Measurements from ENCODE around the gene DPH7. TPM values are rescaled to one million over a fixed set of nuclear protein-coding genes. Genes with fewer than 3 reads are reported as not detected.

The DPH7 gene
- total RNA-seq, 1 donor from 2014 or later, result 37.6 TPM

DNA sequence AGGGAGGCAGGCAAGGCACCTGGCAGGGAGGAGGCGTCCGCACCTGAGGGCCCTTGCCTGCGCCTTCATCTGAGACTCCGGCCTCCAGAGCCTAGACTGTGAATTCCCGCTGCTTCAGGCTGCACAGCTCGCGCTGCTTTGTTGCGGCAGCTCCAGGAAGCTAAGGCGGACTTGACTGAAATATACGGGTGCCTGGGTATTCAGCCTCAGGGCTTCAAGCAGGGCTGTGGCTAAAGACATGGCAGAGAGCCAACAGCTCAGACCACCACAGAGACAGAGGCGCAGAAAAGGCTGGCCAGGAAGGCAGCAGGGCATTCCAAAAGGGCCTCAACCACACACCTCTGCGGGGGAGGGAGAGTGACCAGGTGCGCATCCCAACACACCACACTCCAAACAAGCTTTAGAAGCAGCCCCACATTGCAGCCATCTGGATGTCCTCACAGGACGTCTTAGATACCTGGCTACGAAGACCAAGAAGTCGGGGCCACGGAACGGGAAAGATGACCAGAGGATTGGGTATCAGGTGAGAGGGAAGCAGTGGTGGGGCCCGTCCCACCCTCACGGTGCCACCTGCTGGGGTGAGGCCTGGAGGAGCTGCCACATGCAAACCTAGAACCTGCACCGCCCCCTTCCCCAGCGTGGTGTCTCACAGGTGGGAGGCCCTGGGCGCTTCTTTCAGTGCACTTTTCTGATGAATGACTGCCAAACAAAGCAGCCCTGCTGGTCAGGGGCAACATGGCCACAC, 1.7 kb upstream of the DPH7 start:
- Histone ChIP-seq H4K20me1 (ENCODE audit: low read depth) (peaks cover 60% of the 10 kb centered on the region), H3K27me3 (no peaks in the 10 kb centered on the region), H3K4me3 (no peak overlapping the region), H3F3A (ENCODE audit: low read depth) (peaks cover 15% of the 10 kb centered on the region), H2AFZ (replicated peaks) (no peak overlapping the region), H3K27ac (no peak overlapping the region), H3K9ac (no peak overlapping the region), H3K79me2 (ENCODE audit: low read depth) (peaks cover 31% of the 10 kb centered on the region), H3K9me3 (ENCODE audit: low read depth) (no peaks in the 10 kb centered on the region), H3K36me3 (no peaks in the 10 kb centered on the region), H3K4me2 (no peak overlapping the region), H3K4me1 (peaks cover 16% of the 10 kb centered on the region)
- H3K36me3 Mint-ChIP-seq, result peaks cover 24% of the 10 kb centered on the region
- no peaks in the 10 kb centered on the region for H3K9me3 Mint-ChIP-seq
- no peak overlapping the region for H3K27ac Mint-ChIP-seq
- TF ChIP-seq, protein P1, sequence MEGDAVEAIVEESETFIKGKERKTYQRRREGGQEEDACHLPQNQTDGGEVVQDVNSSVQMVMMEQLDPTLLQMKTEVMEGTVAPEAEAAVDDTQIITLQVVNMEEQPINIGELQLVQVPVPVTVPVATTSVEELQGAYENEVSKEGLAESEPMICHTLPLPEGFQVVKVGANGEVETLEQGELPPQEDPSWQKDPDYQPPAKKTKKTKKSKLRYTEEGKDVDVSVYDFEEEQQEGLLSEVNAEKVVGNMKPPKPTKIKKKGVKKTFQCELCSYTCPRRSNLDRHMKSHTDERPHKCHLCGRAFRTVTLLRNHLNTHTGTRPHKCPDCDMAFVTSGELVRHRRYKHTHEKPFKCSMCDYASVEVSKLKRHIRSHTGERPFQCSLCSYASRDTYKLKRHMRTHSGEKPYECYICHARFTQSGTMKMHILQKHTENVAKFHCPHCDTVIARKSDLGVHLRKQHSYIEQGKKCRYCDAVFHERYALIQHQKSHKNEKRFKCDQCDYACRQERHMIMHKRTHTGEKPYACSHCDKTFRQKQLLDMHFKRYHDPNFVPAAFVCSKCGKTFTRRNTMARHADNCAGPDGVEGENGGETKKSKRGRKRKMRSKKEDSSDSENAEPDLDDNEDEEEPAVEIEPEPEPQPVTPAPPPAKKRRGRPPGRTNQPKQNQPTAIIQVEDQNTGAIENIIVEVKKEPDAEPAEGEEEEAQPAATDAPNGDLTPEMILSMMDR (IDR thresholded peaks at IDR 0.05), result no peak
- no peak for TF ChIP-seq EZH2phosphoT487 (IDR thresholded peaks at IDR 0.05)
- TF ChIP-seq EZH2 (IDR thresholded peaks at IDR 0.05), result no peak
- no peak for DNase-seq (ENCODE audit: low spot score)
- H3K27me3 Mint-ChIP-seq (ENCODE audit: insufficient read depth, low read depth), result peaks cover 10% of the 10 kb centered on the region
- no peak overlapping the region for H3K4me3 Mint-ChIP-seq
- peaks cover 24% of the 10 kb centered on the region for H3K4me1 Mint-ChIP-seq

DNA sequence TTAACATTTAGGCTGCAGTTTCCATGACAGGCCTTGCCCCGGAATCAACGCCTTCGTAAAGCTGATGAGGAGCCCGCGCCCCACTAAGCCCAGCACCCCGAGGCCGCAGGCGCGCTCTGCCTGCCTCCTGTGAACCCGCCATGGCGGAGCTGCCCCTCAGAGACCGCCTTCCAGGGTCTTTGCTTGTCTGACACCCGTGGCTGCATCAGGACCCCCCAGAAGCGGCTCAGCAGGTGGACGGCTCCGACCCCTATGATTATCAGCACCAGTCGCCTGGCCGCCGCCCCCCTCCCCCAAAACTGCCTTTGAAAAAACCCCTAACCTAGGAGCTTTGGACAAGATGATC, 507 bp upstream of the DPH7 start:
- H4K20me1 ChIP-seq (ENCODE audit: low read depth), result peaks cover 54% of the 10 kb centered on the region
- TF ChIP-seq EZH2 (IDR thresholded peaks at IDR 0.05) (no peak), EZH2phosphoT487 (IDR thresholded peaks at IDR 0.05) (no peak)
- TF ChIP-seq, protein P1 (IDR thresholded peaks at IDR 0.05), result no peak
- Mint-ChIP-seq H3K27ac (no peak overlapping the region), H3K36me3 (peaks cover 29% of the 10 kb centered on the region), H3K27me3 (ENCODE audit: insufficient read depth, low read depth) (peaks cover 12% of the 10 kb centered on the region), H3K4me1 (peaks cover 24% of the 10 kb centered on the region), H3K9me3 (no peaks in the 10 kb centered on the region), H3K4me3 (peak overlapping the region; percentile 91)
- H3F3A ChIP-seq (ENCODE audit: low read depth), result peaks cover 15% of the 10 kb centered on the region
- no peaks in the 10 kb centered on the region for H3K36me3 ChIP-seq
- H3K9ac ChIP-seq, result no peak overlapping the region
- H3K27me3 ChIP-seq, result no peaks in the 10 kb centered on the region
- no peaks in the 10 kb centered on the region for H3K9me3 ChIP-seq (ENCODE audit: low read depth)
- DNase-seq (ENCODE audit: low spot score), result no peak
- peaks cover 16% of the 10 kb centered on the region for H3K4me1 ChIP-seq
- peak overlapping the region; percentile 52 for H2AFZ ChIP-seq (replicated peaks)
- peak overlapping the region; percentile 98 for H3K4me2 ChIP-seq
- H3K79me2 ChIP-seq (ENCODE audit: low read depth), result peaks cover 34% of the 10 kb centered on the region
- peak overlapping the region; percentile 36 for H3K27ac ChIP-seq
- H3K4me3 ChIP-seq, result peak overlapping the region; percentile 71

DNA sequence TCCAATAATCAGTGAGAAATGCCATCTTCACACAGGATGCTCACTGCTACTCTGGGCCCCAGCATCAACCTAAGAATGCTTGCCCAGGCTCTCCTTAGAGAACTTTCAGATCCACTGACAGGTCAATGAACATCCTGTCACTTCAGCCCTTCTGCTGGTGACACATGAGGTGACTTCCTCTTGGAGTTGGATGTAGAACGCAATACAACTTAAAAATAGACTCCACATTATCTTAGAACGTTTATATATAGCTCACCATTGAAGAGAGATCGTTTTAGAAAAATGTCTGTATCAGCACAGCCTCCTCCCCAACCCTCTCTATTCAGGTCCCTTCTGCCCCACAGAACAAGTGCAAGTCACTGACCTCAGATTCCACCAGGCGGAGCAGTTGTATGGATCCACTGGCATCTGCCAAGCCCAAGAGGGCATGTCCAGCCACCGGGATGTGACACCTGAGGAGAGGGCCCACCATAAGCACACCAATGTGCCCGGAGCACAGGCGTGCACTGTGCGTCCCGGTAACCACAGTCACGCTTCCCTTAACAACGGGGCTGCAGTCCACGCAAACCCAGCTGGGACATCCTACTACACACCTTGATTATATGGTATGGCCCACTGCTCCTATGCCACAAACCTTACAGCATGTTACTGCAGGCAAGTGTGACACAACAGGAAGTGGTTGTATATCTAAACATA, 2.9 kb downstream of the DPH7 start:
- Histone ChIP-seq H3K27ac (no peak overlapping the region), H2AFZ (replicated peaks) (no peak overlapping the region), H3K9ac (no peak overlapping the region), H3K27me3 (no peaks in the 10 kb centered on the region), H4K20me1 (ENCODE audit: low read depth) (peaks cover 28% of the 10 kb centered on the region), H3K79me2 (ENCODE audit: low read depth) (peaks cover 34% of the 10 kb centered on the region), H3F3A (ENCODE audit: low read depth) (peaks cover 15% of the 10 kb centered on the region), H3K4me1 (peaks cover 16% of the 10 kb centered on the region), H3K9me3 (ENCODE audit: low read depth) (no peaks in the 10 kb centered on the region), H3K4me3 (no peak overlapping the region), H3K36me3 (no peaks in the 10 kb centered on the region), H3K4me2 (no peak overlapping the region)
- H3K4me3 Mint-ChIP-seq, result peak overlapping the region; percentile 43
- no peak overlapping the region for H3K27ac Mint-ChIP-seq
- TF ChIP-seq, protein P1 (IDR thresholded peaks at IDR 0.05), result no peak
- TF ChIP-seq EZH2 (IDR thresholded peaks at IDR 0.05) (no peak), EZH2phosphoT487 (IDR thresholded peaks at IDR 0.05) (no peak)
- H3K36me3 Mint-ChIP-seq, result peaks cover 27% of the 10 kb centered on the region
- peaks cover 24% of the 10 kb centered on the region for H3K4me1 Mint-ChIP-seq
- no peak for DNase-seq (ENCODE audit: low spot score)
- H3K9me3 Mint-ChIP-seq, result no peaks in the 10 kb centered on the region
- peaks cover 10% of the 10 kb centered on the region for H3K27me3 Mint-ChIP-seq (ENCODE audit: insufficient read depth, low read depth)
